SIG-M5 treated with dmso at 0.1 percent for 504 hours (cell line): ENCODE results near the gene UNKL.
"Not testable (repeated sequence)": the region's sequence is repeated elsewhere in the genome, so short reads cannot be mapped to it uniquely, and the experiment has no call there.

Experiments
- DNase-seq: peaks from one replicate; lab custom pipeline; 2025; ENCODE audit not compliant: unreplicated experiment; lab: John Stamatoyannopoulos, UW

The UNKL gene

DNA sequence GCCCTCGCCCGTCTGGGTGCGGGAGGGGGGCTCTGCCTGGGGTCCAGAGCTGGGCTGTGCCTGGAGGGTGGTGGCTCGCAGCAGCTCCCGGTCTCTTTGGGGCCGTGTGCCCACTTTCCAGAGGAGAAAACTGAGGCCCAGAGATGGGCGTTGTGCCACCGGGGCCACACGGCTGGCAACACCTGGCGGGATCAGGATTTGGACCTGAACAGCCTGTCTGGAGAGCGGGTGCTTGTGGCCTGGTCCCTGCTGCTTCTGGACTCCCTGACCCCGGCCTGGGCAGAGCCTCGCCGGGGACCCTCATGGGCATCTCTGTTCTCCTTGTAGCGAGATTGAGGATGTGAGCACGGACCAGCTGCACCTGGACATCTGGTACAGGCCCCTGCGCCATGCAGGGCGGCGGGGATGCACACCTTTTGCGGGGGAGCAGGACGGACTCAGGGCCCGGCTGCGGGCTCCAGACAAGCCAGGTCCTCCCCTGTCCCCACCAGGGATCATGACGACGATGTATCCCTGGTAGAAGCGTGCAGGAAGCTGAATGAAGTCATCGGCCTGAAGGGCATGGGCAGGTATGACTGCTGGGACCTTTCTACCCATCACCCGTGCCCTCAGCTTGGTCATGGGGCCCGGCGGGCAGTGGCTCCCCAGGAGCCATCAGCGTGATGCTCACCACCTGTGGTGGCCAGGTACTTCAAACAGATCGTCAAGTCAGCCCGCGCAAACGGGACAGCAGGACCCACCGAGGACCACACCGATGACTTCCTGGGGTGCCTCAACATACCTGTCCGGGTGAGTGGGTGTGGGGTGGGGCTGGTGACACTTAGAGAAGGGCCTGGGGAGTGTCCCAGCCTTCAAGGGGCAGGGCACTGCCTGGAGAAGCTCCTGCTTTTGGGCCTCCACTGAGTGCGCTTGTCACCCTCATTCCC is 72.7 kb downstream of the UNKL start:
- no peak for DNase-seq

DNA sequence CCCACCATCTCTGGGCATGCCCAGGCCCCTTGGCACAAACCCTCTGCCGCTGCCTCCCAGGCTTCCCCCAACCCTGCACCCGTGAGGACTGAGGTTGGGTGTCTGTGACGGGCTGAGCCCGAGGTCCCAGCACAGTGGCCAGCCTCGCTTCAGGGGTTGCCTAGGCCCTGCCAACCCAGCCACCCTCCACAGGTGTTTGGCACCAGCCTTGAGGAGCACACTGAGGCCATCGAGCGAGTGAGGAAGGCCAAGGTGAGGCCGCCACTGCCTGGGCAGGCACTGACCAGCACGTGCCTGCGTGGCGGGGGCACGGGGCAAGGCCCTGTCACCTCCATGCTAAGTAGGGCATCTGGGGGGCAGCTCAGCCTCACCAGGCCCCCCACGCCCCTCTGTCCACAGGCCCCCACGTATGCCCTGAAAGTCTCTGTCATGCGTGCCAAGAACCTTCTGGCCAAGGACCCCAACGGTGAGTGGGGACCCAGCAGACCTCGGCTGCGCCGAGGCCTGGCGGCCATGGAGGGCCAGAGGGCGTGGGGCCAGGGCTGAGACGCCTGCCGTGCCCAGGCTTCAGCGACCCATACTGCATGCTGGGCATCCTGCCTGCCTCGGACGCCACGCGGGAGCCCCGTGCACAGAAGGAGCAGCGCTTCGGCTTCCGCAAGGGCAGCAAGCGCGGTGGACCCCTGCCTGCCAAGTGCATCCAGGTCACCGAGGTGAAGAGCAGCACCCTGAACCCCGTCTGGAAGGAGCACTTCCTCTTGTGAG is 73.6 kb downstream of the UNKL start:
- DNase-seq, result no peak

DNA sequence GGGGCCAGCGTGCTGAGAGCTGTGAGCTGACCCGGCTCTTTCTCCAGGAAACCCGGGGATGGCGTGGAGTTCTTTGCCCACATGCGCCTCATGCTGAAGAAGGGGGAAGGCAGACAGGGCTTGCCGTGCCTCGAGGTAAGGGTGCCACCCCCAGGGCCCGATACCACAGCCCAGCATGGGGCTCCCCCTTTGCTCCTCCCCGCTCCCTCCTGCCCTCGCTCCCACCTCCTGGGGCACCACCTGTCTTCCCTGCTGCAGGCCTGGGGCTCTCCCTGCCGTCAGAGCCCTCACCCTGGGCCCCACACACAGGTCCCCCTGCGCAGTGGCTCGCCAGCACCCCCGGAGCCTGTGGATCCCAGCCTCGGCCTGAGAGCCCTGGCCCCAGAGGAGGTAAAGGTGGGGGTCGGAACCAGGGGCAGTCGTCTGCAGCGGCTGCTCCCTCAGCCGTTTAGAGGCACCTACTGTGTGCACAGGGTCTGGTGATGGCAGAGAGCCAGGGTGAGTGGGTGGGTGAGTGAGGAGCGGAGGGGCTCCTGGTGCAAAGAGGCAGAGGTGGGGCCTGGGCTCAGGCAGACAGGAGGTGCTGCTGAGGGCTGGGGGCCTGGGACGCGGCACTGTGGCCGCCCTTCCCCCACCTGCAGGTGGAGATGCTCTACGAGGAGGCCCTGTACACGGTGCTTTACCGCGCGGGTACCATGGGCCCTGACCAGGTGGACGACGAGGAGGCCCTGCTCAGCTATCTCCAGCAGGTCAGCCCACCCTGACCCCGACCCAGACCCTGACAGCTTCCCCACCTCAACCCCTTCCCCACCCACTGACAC is 75.4 kb downstream of the UNKL start:
- DNase-seq, result no peak

DNA sequence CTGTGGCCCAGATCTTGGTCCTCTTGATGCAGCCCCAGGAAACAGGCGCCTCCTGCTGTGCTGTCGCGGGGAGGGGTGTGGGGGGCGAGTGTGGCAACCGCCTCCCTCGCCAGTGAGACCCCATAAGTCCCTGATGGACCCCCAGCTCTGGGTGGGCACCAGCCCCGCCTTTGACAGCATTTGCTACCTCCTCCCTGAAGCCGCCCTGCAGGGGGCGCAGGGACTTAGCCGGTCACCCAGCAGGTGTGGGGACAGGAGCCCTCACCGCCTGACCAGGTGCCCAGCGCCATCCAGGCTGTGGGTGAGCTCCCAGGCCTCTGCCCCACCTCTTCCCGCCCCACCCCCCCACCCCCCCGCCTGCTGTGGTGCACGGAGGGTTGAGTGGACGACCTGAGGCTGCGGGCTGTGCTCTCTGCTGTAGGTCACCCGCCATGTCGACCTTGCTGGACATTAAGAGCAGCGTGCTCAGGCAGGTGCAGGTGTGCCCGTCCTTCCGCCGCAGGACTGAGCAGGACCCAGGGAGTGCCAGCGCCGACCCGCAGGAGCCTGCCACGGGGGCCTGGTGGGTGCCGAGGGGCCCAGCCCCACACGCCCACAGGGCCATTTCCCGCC is 76.3 kb downstream of the UNKL start:
- DNase-seq, result no peak

DNA sequence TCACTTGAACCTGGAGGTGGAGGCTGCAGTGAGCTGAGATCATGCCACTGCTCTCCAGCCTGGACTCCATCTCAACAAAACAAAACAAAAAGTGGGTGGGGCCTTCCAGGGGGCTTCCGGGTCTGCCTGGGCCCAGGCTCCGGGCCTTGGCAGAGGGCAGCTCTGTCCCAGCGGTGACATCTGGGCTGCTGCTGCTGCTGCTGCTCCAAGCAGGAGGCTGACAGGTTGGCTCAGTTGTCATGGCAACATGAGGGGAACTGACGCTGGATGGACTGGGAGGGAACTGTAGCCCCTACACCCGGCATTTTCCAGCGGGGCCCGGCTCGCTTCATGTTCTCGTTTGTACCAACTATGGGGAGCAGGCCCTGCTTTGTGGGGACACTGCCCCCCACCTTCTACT is 77.0 kb downstream of the UNKL start:
- no peak for DNase-seq

DNA sequence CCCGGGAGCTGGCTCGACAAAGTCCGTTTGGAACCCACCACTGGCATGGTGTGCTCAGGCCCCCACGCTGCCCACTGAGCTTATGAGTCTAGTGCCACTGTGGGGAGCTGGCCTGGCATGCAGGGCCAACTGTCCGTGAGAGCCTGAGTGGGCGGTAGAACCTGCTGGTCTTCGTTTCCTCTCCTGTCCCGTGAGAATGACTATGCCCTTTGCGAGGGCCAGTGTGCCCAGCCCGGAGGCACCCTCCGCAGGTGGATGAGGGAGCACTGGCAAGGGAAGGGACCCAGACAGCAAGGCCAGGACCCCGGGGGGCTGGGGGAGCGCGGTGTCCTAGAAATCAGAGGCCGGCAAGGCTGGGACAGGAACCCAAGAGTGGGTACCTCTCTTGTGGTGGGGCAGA is 77.9 kb downstream of the UNKL start:
- DNase-seq, result no peak

DNA sequence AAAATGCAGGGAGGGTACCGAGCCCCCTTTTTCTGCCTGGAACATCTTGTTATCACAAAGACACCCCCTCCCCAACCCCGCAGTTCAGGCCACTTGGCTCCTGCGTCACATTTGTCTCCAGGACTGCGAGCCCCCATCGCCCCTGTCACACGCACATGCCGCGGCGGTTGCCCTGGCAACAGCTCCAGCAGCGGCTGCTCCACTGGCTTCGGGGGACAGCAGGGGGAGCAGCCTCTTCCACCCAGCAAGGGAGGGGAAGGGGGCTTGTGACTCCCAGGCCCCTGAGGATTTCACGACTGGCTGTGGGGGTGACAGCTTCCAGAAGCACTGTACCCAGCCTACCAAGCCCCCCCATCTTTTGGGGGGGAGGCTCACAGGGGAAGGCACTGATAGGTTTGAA is 78.5 kb downstream of the UNKL start:
- DNase-seq, result no peak

DNA sequence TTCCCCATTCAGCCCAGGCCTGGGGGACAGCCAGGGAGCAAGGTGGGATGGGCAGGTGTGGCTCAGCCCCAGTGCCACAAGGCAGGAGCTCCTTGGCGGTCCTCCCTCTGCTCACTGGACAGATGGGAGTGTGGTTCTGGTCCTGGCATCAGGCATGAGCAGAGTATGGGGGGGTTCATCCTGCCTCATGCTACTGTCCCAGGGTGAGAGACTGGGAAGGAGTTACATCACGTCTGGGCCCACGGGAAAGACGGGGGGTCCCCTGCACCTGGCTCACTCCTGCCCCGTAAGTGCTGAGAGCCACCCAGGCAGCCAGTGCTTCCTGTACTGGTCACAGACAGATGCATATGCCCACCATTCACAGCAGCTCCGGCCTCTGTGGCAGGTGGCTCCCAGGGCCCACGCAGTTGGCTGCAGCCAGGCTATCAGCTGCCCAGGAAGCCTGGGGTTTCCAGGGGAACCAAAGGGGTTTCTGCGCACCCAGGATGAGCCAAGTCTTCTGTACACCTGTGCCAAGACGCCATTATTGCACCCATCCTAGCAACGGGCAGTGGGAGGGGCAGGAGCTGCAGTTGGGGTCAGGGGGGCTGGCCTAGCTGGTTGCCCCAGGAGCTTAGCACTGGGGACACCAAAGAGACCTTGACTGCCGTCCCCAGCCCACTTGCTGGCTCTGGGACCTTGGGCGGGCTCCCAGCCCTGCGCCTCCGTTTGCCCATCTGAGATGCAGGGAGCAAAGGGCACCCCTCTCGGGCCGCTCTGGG is 79.1 kb downstream of the UNKL start:
- no peak for DNase-seq

DNA sequence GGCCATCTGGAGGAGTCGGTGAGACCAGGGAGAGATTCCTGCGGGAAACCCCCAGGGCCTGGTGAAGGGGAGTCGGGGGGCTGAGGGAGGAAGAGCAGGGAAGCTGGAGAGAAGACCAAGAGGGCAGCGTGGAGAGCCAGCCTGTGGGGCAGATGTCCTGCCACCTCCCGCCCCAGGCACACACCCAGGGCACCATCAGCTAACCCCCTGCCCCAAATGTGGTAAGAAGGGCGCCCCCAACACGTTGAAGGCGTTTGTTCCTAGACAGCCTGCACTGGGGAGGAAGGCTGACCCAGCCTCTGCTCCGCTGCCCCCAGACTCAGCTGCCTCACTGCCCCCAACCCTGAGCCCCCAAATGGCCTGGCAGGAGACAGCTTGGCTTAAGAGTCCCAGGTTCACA is 79.8 kb downstream of the UNKL start:
- DNase-seq, result no peak

DNA sequence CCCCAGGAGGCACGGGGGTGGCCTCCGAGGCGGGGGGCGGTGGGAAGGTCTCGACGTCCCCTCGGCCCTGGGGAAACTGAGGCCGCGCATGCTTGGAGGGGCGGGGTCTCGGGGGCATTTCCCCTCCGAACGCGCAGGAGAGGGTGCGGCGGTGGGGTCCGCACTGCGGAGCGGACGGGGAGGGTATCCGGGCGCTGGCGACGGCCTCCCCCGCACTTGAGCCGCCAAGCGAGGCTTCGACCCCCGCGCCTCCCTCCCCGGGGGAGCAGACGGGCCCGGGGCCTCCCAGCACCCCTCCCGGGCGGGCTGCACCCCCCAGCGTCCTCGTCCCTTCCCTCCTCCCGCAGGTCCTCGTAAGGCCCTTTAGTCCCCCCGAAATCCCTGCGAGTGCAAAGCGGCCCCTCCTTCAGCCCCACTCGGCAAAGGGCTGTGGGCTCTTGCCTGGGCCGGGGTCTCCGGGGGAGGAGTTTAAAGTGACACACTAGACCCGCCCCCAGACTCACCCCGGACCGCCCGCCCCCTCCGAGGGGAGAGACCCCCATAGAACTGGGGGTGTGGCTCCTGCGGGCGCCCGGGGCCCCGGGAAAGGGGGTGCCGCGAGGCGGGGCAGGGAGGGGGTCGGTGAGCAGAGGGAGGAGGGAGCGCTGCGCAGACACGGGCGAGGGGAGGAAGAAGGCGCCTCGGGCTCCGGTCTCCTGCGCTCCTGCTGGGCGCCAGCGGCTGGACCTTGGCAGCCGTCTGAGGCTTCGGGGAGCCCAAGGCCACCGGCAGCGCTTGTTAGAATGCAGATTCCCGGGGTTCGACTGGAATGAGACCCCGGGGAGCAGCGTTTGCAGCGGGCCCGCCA is 80.4 kb downstream of the UNKL start:
- no peak for DNase-seq

DNA sequence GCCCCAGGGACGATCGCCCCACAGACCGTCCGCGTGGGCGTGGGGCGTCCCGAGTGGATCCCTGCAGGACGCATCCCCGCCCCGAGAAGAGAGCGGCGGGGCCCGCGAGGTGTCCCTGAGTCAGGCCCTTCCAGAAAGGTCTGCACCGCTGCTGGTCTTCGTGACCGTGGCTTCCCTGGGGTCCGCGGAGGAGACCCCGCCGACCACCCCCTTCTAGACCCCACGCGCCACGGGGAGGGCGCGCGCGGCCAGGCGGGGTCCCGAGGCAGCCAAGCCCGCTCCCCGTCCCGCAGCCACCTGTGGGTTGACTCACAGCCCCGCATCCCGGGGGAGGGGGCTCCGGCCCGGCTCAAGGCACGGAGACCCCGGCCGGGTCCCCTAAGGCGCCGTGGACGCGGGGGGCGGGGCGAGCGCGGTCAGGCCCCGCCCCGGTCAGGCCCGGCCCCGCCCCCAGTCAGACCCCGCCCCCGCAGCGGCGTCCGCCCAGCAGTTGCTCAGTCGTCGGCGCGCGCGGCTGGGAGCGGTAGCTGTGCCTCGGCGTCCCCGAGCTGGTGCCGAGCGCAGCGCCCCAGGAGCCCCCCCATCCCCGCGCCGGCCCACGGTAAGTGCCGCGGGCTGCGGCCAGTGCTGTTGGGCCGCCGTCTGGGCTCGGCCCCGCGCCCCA is 81.2 kb downstream of the UNKL start, which contains the start of gene BAIAP3:
Gene BAIAP3, plus strand, starts transcription at position 497 of the 664 bp plus-strand sequence. CDS start 4,905 bp downstream, outside the sequence.
- no peak for DNase-seq

DNA sequence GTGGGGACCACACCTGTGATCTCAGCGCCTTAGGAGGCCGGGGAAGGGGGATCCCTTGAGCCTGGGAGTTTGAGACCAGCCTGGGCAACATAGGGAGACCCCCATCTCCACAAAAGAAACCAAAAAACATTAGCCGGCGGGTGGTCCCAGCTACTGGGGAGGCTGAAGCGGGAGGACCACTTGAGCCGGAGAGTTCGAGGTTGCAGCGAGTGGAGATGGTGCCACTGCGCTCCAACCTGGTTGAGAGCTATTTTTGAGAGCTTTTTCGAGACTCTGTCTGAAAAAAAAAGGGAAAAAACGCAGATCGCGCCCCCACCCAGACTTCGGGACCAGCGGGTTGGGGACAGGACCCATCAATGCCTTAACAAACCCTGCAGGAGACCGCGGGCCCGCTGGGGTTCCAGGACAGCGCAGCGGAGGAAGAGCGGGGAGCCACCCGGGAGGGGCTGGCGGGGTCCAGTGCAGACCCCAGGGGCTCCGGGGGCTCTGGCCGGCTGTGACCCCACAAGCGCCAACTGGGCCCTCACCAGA is 81.8 kb downstream of the UNKL start:
- DNase-seq, result no peak

DNA sequence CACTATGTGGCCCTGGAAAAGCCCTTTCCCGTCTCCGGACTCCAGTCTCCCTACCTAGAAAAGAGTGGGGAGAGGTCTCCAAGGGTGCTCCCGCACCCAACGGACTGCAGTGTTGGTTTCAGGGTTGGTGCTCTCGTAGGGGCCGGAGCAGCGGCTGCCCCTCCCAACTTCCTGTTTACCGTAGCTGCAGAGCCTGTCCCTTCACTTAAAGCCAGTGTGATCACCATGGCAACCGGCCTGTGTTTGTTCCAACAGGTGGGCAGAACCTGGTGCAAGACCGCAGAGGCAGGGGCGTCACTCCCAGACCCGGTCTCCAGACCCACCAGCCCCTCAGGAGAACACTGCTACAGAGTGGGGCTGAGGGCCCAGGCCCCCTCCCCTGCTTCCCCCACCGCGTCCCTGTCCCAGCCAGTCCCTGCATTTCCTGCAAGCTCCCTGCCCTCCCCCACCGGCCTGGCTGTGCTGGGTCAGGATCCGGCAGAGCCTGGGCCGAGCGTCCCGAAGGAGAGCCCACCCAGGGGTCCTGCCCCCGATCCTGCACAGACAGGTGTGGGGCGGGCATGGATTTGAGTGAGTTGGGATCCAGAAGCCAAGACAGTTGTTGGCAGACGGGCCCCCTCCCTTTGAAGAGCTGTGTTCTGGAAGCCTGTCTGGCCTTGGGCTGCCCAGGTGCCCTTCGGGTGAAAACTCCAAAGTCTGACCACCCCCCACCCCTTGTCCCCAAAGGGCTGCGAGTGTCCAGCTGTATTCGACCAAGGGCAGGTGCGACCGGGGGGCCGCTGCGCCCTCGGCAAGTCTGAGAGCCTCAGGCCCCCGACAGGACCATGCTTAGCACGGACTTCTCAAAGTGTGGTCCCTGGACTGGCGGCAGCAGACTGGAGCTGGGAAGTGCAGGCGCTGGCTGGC is 82.5 kb downstream of the UNKL start:
- DNase-seq, result peak; percentile 30

DNA sequence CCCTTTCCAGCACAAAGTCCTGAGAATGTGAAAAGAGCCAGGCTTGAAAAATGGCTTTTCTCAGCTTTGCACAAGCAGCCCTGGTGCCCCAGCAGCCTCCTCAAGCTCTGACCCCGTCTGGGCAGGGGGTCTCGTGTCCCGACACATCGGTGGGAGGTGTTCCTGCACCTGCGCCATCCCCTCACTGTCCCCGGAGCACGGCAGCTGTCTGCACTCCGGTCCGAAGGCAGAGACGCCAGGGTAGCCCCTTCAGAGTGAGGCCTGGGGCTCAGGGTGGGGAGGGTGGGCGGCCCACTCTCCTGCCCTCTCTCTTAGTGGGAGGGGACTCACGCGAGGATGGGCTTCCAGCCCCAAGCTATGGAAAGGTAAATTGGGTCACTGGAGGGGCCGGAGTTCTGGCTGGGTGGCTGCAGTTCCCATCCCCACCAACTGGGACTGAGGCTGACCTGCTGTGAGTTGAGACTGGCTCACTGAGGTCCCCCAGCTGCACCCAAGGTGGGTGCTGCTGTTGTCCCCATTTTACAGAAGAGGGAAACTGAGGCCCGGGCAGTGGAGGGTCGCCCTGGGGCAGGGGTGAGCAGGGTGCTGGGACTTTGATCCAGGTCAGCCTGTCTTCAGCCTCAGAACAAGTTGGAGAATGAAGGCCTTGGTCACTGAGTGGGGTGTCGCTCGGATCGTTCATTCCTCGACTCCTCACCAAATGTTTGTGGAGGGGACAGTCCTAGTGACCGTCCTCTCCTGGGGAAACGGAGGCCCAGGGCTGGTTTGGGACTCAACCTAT is 83.4 kb downstream of the UNKL start:
- no peak for DNase-seq

DNA sequence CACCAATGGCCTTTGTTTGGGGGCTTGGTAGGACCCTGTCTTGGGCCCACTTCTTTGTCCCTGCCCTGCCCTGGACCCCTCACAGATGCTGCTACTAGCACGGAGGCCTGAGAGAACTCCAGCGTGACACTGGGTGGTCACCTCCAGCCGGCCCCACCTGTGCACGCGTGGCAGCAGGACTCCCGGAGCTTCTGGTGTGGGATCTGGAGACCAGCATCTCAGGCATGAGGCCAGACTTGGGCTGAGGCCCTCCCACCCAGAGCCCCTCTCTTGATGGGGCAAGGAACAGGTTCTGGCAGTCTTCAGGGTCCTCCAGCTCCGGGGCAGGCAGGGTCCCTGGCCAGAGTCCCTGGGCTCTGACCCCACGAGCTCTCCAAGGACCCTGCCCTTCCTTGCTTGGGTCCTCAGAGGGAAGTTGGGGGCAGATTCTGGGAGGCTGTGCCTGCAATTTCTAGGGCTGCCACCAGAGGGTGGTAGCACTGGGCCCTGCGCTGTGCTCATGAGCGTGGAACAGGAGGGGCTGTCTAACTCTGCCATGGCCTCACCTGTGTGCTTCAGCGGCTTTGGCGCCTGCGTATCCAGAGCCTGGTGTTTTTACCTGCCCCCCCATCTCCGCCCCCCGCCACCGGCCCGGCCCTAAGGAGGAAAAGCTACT is 84.1 kb downstream of the UNKL start:
- no peak for DNase-seq

DNA sequence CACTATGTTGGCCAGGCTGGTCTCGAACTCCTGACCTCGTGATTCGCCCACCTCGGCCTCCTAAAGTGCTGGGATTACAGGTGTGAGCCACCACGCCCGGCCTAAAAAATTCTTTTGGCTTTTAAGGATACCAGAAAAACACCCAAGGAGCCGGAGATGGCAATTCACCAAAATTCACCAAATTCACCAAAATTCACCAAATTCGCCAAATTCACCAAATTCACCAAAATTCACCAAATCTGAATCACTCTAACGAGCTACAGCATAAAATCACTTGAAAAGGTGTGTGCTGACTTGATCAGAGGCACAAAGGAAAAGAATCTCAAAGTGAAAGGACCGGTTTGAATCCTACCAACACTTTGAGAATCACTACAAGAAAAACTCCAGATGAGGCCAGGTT is 85.5 kb downstream of the UNKL start:
- not testable (repeated sequence) for DNase-seq
